PFSK-1 (cell line): Measurements from ENCODE around the gene FOCAD.

Source experiments
- FOXP2 ChIP-seq: optimal IDR thresholded peaks from 2 replicates; pipeline ENCODE3; 2011; ENCODE audit warnings: borderline replicate concordance, control low read depth, inconsistent platforms; ENCODE audit not compliant: insufficient read depth; ENCODE audit errors: extremely low read length, extremely low read depth
- POLR2AphosphoS5 ChIP-seq: IDR thresholded peaks from 2 replicates; pipeline ENCODE4 v1.6.1; 2012; ENCODE audit warnings: low read depth, mild to moderate bottlenecking, control low read depth, low read length, moderate library complexity
- SIN3A ChIP-seq: IDR thresholded peaks from 2 replicates; pipeline ENCODE4 v1.6.1; 2012; ENCODE audit warnings: mild to moderate bottlenecking, low read length, moderate library complexity, borderline replicate concordance; ENCODE audit not compliant: insufficient read depth
- TAF1 ChIP-seq: IDR thresholded peaks from 2 replicates; pipeline ENCODE4 v1.6.1; 2012; ENCODE audit warnings: low read length, control low read depth, borderline replicate concordance; ENCODE audit not compliant: insufficient read depth
- TF ChIP-seq, protein P1 (sequence below), 2 experiments: IDR thresholded peaks; 2 replicates each; pipeline versions ENCODE4 v1.6.1 to v1.8.0; 2011 to 2012; ENCODE audit warnings: low read depth in 2 of 2, low read length in 2 of 2, control low read depth in 1 of 2, inconsistent platforms in 1 of 2, mild to moderate bottlenecking in 1 of 2, moderate library complexity in 1 of 2; ENCODE audit not compliant: insufficient read depth in 1 of 2

- no peak for TF ChIP-seq SIN3A
- no peak for TF ChIP-seq POLR2AphosphoS5
- TF ChIP-seq, protein P1, sequence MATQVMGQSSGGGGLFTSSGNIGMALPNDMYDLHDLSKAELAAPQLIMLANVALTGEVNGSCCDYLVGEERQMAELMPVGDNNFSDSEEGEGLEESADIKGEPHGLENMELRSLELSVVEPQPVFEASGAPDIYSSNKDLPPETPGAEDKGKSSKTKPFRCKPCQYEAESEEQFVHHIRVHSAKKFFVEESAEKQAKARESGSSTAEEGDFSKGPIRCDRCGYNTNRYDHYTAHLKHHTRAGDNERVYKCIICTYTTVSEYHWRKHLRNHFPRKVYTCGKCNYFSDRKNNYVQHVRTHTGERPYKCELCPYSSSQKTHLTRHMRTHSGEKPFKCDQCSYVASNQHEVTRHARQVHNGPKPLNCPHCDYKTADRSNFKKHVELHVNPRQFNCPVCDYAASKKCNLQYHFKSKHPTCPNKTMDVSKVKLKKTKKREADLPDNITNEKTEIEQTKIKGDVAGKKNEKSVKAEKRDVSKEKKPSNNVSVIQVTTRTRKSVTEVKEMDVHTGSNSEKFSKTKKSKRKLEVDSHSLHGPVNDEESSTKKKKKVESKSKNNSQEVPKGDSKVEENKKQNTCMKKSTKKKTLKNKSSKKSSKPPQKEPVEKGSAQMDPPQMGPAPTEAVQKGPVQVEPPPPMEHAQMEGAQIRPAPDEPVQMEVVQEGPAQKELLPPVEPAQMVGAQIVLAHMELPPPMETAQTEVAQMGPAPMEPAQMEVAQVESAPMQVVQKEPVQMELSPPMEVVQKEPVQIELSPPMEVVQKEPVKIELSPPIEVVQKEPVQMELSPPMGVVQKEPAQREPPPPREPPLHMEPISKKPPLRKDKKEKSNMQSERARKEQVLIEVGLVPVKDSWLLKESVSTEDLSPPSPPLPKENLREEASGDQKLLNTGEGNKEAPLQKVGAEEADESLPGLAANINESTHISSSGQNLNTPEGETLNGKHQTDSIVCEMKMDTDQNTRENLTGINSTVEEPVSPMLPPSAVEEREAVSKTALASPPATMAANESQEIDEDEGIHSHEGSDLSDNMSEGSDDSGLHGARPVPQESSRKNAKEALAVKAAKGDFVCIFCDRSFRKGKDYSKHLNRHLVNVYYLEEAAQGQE (IDR thresholded peaks at IDR 0.05; ENCODE audit: insufficient read depth in 1 of 2, low read depth in 2 of 2, low read length in 2 of 2) = no peak
- no peak for TF ChIP-seq TAF1
- TF ChIP-seq FOXP2 = no peak
Measured at GRCh38 chr9:21015129-21015815, 331.2 kb downstream of the FOCAD start.
